ENCODE data around the gene MICU1.
A peak's percentile ranks its signal among the peaks of the same experiment; 100 is the strongest.

GRCh38 chr10:72320676-72321247 is 305.1 kb downstream of the MICU1 start:
- TF ChIP-seq ARID4B (CRISPR knock-in tag; IDR thresholded peaks at IDR 0.05; ENCODE audit: borderline replicate concordance) (no peak), MAX (CRISPR knock-in tag; IDR thresholded peaks at IDR 0.05) (peak; percentile 72), USF2 (CRISPR knock-in tag; IDR thresholded peaks at IDR 0.05) (no peak), CTCF (IDR thresholded peaks at IDR 0.05) (no peak), NR3C1 (CRISPR knock-in tag; conservative IDR thresholded peaks at IDR 0.05; ENCODE audit: low read depth) (no peak), HMGXB4 (CRISPR knock-in tag; IDR thresholded peaks at IDR 0.05) (no peak)
